GM06990 (cell line): ENCODE measurements around the gene CLCF1.

Experiments used
- DNase-seq: peaks from one replicate; pipeline ENCODE4 v3.0.0-alpha.2; 2011; ENCODE audit not compliant: insufficient read length; ENCODE audit errors: extremely low read depth
- H3K27me3 ChIP-seq: replicated peaks from 2 replicates; pipeline ENCODE4 v1.6.0; 2011; ENCODE audit warnings: low read length; ENCODE audit not compliant: control insufficient read depth, insufficient read depth
- H3K36me3 ChIP-seq: 2 replicates; pipeline ENCODE4 v1.5.1; 2011; ENCODE audit warnings: low read length; ENCODE audit not compliant: control insufficient read depth, insufficient read depth
- H3K4me3 ChIP-seq: replicated peaks from 2 replicates; pipeline ENCODE4 v1.5.1; 2011; ENCODE audit warnings: low read depth, mild to moderate bottlenecking, control low read depth, low read length
- CTCF ChIP-seq: IDR thresholded peaks from 2 replicates; pipeline ENCODE4 v1.5.1; 2011; ENCODE audit warnings: low read length, control low read depth, mild to moderate bottlenecking, inconsistent platforms; ENCODE audit not compliant: insufficient read depth, poor library complexity, severe bottlenecking

CLCF1 gene

GRCh38 chr11:67372993-67373647 is at the start of gene CLCF1:
Gene CLCF1 (minus strand): TSS chr11:67373598. CDS start chr11:67373539, 59 bp downstream.
- Histone ChIP-seq H3K36me3 (no peaks in the 10 kb centered on the region), H3K4me3 (peak within 1 kb of the TSS; percentile 56), H3K27me3 (peaks cover 3% of the 10 kb centered on the region; the same call in 1 of the 2 replicates)
- TF ChIP-seq CTCF, result no peak
- peak; percentile 56 for DNase-seq

GRCh38 chr11:67422891-67423290 is 49.5 kb upstream of the CLCF1 start:
- H3K4me3 ChIP-seq, result no peak overlapping the region
- H3K36me3 ChIP-seq, result no peaks in the 10 kb centered on the region
- no peaks in the 10 kb centered on the region for H3K27me3 ChIP-seq
- DNase-seq, result no peak
- TF ChIP-seq CTCF, result no peak

- H3K4me3 ChIP-seq, result peak overlapping the region; percentile 22; the same call in 1 of the 2 replicates
- no peaks in the 10 kb centered on the region for H3K36me3 ChIP-seq
- no peak for DNase-seq
- no peaks in the 10 kb centered on the region for H3K27me3 ChIP-seq
- no peak for TF ChIP-seq CTCF
Observed at GRCh38 chr11:67421430-67422031, 48.1 kb upstream of the CLCF1 start.

- no peak for TF ChIP-seq CTCF
- peak; percentile 93 for DNase-seq
- Histone ChIP-seq H3K4me3 (peak overlapping the region; percentile 54), H3K36me3 (no peaks in the 10 kb centered on the region), H3K27me3 (no peaks in the 10 kb centered on the region)
Observed at GRCh38 chr11:67420646-67421429, 47.4 kb upstream of the CLCF1 start.

- TF ChIP-seq CTCF, result no peak
- H3K27me3 ChIP-seq, result no peaks in the 10 kb centered on the region; the same call in 1 of the 2 replicates
- no peaks in the 10 kb centered on the region for H3K36me3 ChIP-seq
- peak overlapping the region; percentile 54 for H3K4me3 ChIP-seq
- no peak for DNase-seq
Observed at GRCh38 chr11:67420147-67420645, 46.8 kb upstream of the CLCF1 start.
